Esophagus squamous epithelium (tissue), 4 donors: Measurements from ENCODE around the gene GLA.

Experiments
- POLR2A ChIP-seq, 4 donors: fragments of 450-650 bp; IDR thresholded peaks; one replicate each; pipeline ENCODE4 v1.6.1; 2017; ENCODE audit warnings: antibody characterized with exemption in 4 of 4, mild to moderate bottlenecking in 4 of 4, moderate library complexity in 3 of 4
- TF ChIP-seq, protein P1 (sequence below), 6 experiments: fragments of 450-650 bp in 4 of 6; fragments of 200-600 bp in 2 of 6; sonication (generic) in 2 of 6; IDR thresholded peaks; one replicate each; pipeline ENCODE4 v1.5.1; 2016 to 2019; ENCODE audit warnings: antibody characterized with exemption in 6 of 6, mild to moderate bottlenecking in 4 of 6, moderate library complexity in 4 of 6

DNA sequence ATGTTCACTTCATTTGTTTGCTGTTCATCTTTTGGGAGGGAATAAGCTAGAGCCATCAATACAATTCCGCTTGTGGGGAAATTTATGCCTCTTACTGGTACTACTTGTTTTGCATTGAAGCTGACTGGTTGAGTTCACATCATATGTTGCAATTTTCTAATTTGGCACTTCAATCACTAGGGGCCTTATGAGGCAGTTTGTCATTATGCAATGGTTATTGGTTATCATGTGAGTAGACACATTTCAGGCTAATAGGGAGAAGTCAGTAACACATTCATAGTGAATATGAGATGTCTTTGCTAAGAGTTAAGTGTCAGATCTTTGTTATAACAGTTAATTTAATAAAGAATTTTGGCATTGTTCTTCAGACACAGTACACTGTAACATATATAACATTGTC lies 11.9 kb downstream of the GLA start:
- TF ChIP-seq, protein P1, sequence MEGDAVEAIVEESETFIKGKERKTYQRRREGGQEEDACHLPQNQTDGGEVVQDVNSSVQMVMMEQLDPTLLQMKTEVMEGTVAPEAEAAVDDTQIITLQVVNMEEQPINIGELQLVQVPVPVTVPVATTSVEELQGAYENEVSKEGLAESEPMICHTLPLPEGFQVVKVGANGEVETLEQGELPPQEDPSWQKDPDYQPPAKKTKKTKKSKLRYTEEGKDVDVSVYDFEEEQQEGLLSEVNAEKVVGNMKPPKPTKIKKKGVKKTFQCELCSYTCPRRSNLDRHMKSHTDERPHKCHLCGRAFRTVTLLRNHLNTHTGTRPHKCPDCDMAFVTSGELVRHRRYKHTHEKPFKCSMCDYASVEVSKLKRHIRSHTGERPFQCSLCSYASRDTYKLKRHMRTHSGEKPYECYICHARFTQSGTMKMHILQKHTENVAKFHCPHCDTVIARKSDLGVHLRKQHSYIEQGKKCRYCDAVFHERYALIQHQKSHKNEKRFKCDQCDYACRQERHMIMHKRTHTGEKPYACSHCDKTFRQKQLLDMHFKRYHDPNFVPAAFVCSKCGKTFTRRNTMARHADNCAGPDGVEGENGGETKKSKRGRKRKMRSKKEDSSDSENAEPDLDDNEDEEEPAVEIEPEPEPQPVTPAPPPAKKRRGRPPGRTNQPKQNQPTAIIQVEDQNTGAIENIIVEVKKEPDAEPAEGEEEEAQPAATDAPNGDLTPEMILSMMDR (IDR thresholded peaks at IDR 0.05): no peak
- no peak for TF ChIP-seq POLR2A (IDR thresholded peaks at IDR 0.05)
